HepG2 (cell line): ENCODE measurements around the gene ZDHHC8. TPM values are rescaled to one million over a fixed set of nuclear protein-coding genes. Genes with fewer than 3 reads are reported as not detected.

ENCODE experiments used
- ATAC-seq: fragments of 200-7000 bp; cut with Tn5 transposase; 3 replicates; pipeline ENCODE4 v1.9.1; 2020; ENCODE audit warnings: mild to moderate bottlenecking, moderate library complexity
- BruUV-seq: library from RNA; stranded (reverse); fragments of 400-500 nt; replicated peaks from 2 replicates; lab custom pipeline; 2021; lab: Mats Ljungman, UMichigan
- CTCF ChIA-PET: fragments of 300-600 bp; formaldehyde crosslinking; extraction: SDS; loops from one replicate; lab custom pipeline; 2021; ENCODE audit warnings: low total read pairs, inconsistent platforms, low intra/inter-chr PET ratio; lab: Yijun Ruan, JAX
- POLR2A ChIA-PET: fragments of 350-600 bp; sonication (Branson Sonifier 250); formaldehyde crosslinking; loops from one replicate; lab custom pipeline; 2020; ENCODE audit warnings: antibody characterized with exemption, inconsistent platforms; lab: Yijun Ruan, JAX
- DNase-seq: peaks from one replicate; pipeline ENCODE4 v3.0.0-alpha.2; 2015; ENCODE audit warnings: low spot score
- FAIRE-seq: peaks from 3 replicates; lab custom pipeline; 2011; peaks lifted over from hg19 to GRCh38; lab: Jason Lieb, UNC
- H2AFZ ChIP-seq: one replicate; pipeline ENCODE4 v1.6.1; 2011; ENCODE audit warnings: low read length, inconsistent platforms
- H3K27ac ChIP-seq: fragments of 300-600 bp; 3 replicates; pipeline ENCODE4 v1.8.0; 2011; ENCODE audit warnings: mixed run types, mild to moderate bottlenecking, mixed read lengths, low read length, inconsistent platforms; ENCODE audit not compliant: insufficient read depth; ENCODE audit errors: extremely low read length
- H3K27me3 ChIP-seq, 2 experiments: fragments of 200-600 bp in 1 of 2; 2 replicates in 1 of 2; 3 replicates in 1 of 2; pipeline versions ENCODE4 v1.6.0 to v1.8.0; 2011; ENCODE audit warnings: low read length in 2 of 2, mild to moderate bottlenecking in 2 of 2, moderate library complexity in 2 of 2, inconsistent platforms in 1 of 2; ENCODE audit not compliant: insufficient read depth in 2 of 2, control insufficient read depth in 1 of 2
- H3K36me3 ChIP-seq, 2 experiments: fragments of 200-600 bp in 1 of 2; replicated peaks in 1 of 2; 2 replicates in 1 of 2; 3 replicates in 1 of 2; pipeline versions ENCODE4 v1.5.1 to v1.8.0; 2011; ENCODE audit warnings: low read length in 2 of 2, inconsistent platforms in 1 of 2; ENCODE audit not compliant: insufficient read depth in 2 of 2, control insufficient read depth in 1 of 2
- H3K4me1 ChIP-seq: 2 replicates; pipeline ENCODE4 v1.5.1; 2012; ENCODE audit warnings: low read length, inconsistent platforms; ENCODE audit not compliant: insufficient read depth
- H3K4me2 ChIP-seq: 2 replicates; pipeline ENCODE4 v1.6.0; 2011; ENCODE audit warnings: low read depth, low read length, inconsistent platforms
- H3K4me3 ChIP-seq, 3 experiments: fragments of 200-600 bp in 1 of 3; sonication (generic), shearing (Covaris generic) in 1 of 3; replicated peaks in 1 of 3; 2 replicates each; pipeline ENCODE4 v1.5.1; 2011 to 2016; ENCODE audit warnings: low read length in 3 of 3, inconsistent platforms in 2 of 3, low read depth in 2 of 3, mild to moderate bottlenecking in 2 of 3, control low read depth in 1 of 3, mixed read lengths in 1 of 3; ENCODE audit not compliant: insufficient read depth in 1 of 3
- H3K79me2 ChIP-seq: one replicate; pipeline ENCODE4 v1.6.1; 2011; ENCODE audit warnings: low read length, inconsistent platforms; ENCODE audit not compliant: insufficient read depth
- H3K9ac ChIP-seq: 2 replicates; pipeline ENCODE4 v1.6.0; 2011; ENCODE audit warnings: mild to moderate bottlenecking, low read depth, low read length, inconsistent platforms; ENCODE audit not compliant: insufficient read depth
- H3K9me3 ChIP-seq: 2 replicates; pipeline ENCODE4 v1.5.1; 2012; ENCODE audit warnings: mild to moderate bottlenecking, low read length
- H4K20me1 ChIP-seq: 2 replicates; pipeline ENCODE4 v1.6.0; 2011; ENCODE audit warnings: inconsistent platforms, mild to moderate bottlenecking, low read length, moderate library complexity; ENCODE audit not compliant: insufficient read depth
- BRD4 ChIP-seq: sonication (generic); formaldehyde crosslinking; IDR thresholded peaks from 2 replicates; pipeline ENCODE4 v1.4.0; 2020; ENCODE audit warnings: missing genetic modification reagents
- DNMT1 ChIP-seq: sonication (generic); formaldehyde crosslinking; IDR thresholded peaks from 2 replicates; pipeline ENCODE4 v1.5.1; 2020; ENCODE audit warnings: mild to moderate bottlenecking, missing genetic modification reagents
- IKZF1 ChIP-seq: fragments of 450-650 bp; IDR thresholded peaks from 2 replicates; pipeline ENCODE4 v1.7.1; 2016
- JARID2 ChIP-seq: sonication (generic); formaldehyde crosslinking; IDR thresholded peaks from 2 replicates; pipeline ENCODE4 v1.8.1; 2023; ENCODE audit warnings: missing genetic modification reagents, inconsistent platforms; ENCODE audit not compliant: insufficient replicate concordance
- KDM6A ChIP-seq: IDR thresholded peaks from 2 replicates; pipeline ENCODE4 v1.6.1; 2016; ENCODE audit warnings: low read depth
- MTA3 ChIP-seq: sonication (generic); formaldehyde crosslinking; IDR thresholded peaks from 2 replicates; pipeline ENCODE4 v1.4.0; 2020; ENCODE audit warnings: missing genetic modification reagents
- NKX3-1 ChIP-seq: sonication (generic); formaldehyde crosslinking; IDR thresholded peaks from 2 replicates; pipeline ENCODE4 v1.5.0; 2020; ENCODE audit warnings: missing genetic modification reagents
- PRMT3 ChIP-seq: sonication (generic); formaldehyde crosslinking; IDR thresholded peaks from 2 replicates; pipeline ENCODE4 v1.8.1; 2022; ENCODE audit warnings: low read depth, mild to moderate bottlenecking, moderate library complexity, missing genetic modification reagents, borderline replicate concordance
- RXRB ChIP-seq: IDR thresholded peaks from 2 replicates; pipeline ENCODE4 v1.6.1; 2016; ENCODE audit warnings: borderline replicate concordance, missing genetic modification reagents, missing compliant biosample characterization
- ZMYM2 ChIP-seq: sonication (generic); formaldehyde crosslinking; IDR thresholded peaks from 2 replicates; pipeline ENCODE4 v1.8.0; 2022; ENCODE audit warnings: mild to moderate bottlenecking, missing genetic modification reagents
- ZNF891 ChIP-seq: sonication (generic); formaldehyde crosslinking; IDR thresholded peaks from 2 replicates; pipeline ENCODE4 v1.5.0; 2020; ENCODE audit warnings: mild to moderate bottlenecking, missing genetic modification reagents
- ZSCAN29 ChIP-seq: sonication (generic); formaldehyde crosslinking; conservative IDR thresholded peaks from 2 replicates; pipeline ENCODE4 v1.4.0; 2020; ENCODE audit warnings: mild to moderate bottlenecking, missing genetic modification reagents
- WGBS: methylation state at CpG from one replicate; pipeline ENCODE4 v1.1.6; 2017; ENCODE audit warnings: low lambda C conversion rate; 5-methylcytosine and 5-hydroxymethylcytosine counted together
- in situ Hi-C: cut with HindIII; loops from 2 replicates; pipeline ENCODE4 v1.10.0; 2017; ENCODE audit warnings: low pct_unique_long_range_greater_than_20kb; ENCODE audit not compliant: extremely low pct_ligation_motif_present
- intact Hi-C: fragments of 100-400 bp; cut with micrococcal nuclease; formaldehyde crosslinking; loops from one replicate; pipeline ENCODE4 v1.10.0; 2022; ENCODE audit not compliant: unreplicated experiment
- polyA plus RNA-seq, 8 experiments: library from polyadenylated mRNA; depleted of rRNA in 3 of 8; stranded (reverse) in 7 of 8; unstranded in 1 of 8; fragments of >200 nt; fragmentation: Illumina TruSeq in 4 of 8; extraction: Trizol in 4 of 8; gene quantifications; 2 replicates each; pipeline versions ENCODE4 v1.2.1 to v1.2.3, GENCODE V29; 2011 to 2016; ENCODE audit warnings: low read depth in 4 of 8, missing spikeins in 1 of 8, mixed read lengths in 1 of 8; ENCODE audit not compliant: insufficient read depth in 1 of 8
- total RNA-seq, 5 experiments: library from RNA; depleted of rRNA; stranded (reverse); fragments of >200 nt; fragmentation: Illumina TruSeq; extraction: Trizol; gene quantifications; 2 replicates each; pipeline ENCODE4 v1.2.3, GENCODE V29; 2016; ENCODE audit warnings: low read depth in 1 of 5

Gene ZDHHC8
- total and polyA plus RNA-seq, 2 of the 13 experiments (the other 11 are each of a cell fraction or from before 2014, with no cell fraction given): 7.5 to 21.3 TPM

DNA sequence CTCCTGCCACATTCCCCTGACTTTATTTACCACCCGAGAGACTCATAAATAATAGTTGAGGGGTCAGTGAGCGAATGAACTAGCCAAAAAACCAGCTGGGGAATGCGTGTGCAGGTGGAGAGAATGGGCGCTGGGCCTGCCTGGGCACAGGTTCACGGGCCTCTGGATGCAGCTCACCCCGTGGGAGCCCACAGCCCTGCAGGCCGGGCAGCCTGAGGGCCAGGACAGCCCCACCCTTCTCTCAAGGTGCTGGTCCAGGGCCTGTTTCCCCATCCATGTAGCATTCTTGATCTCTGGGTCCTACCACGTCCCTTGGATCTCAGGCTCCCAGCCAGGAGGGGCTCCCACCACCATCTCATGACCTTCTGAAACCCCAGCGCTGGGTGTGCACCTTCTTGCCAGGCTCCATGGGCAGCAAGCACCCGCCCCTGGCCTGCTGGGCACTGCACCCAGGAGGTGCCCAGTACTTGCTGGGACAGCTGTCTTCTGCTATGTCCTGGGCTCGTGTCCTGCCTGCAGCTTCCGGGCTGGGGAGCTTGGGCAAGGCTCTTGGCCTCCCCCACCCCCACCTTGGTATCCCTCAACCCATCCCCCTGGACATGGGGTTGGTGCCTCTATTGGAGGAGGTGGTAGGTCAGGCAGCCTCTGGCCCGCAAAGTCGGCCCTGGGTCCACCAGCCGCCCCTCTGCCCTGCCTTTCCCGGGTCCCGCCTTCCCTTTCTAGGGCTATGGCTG is 62.3 kb downstream of the ZDHHC8 start:
- DNase-seq (no peak), FAIRE-seq (no peak), ATAC-seq (no peak)
- no peak overlapping the region for H3K27ac ChIP-seq
- BruUV-seq: no TSS peak
- peaks cover 18 to 82% of the 10 kb centered on the region in 2 experiments; a peak in 3 of 5 replicates for H3K27me3 ChIP-seq
- H3K4me3 ChIP-seq: no peak overlapping the region
- H3K9me3 ChIP-seq: no peaks in the 10 kb centered on the region
- no peak overlapping the region for H3K9ac ChIP-seq
- WGBS: no CpG with 5 or more reads among the region's 17 CpGs
- no peak overlapping the region for H2AFZ ChIP-seq
- no peaks in the 10 kb centered on the region for H4K20me1 ChIP-seq
- no peaks in the 10 kb centered on the region for H3K36me3 ChIP-seq
- intact Hi-C loops: no loop called here
- no peaks in the 10 kb centered on the region for H3K79me2 ChIP-seq
- TF ChIP-seq KDM6A (CRISPR knock-in tag) (no peak), ZMYM2 (CRISPR knock-in tag) (no peak), MTA3 (CRISPR knock-in tag) (no peak), DNMT1 (CRISPR knock-in tag) (no peak), ZNF891 (CRISPR knock-in tag) (no peak), ZSCAN29 (CRISPR knock-in tag) (no peak), RXRB (CRISPR knock-in tag) (no peak), NKX3-1 (CRISPR knock-in tag) (no peak), JARID2 (no peak), IKZF1 (no peak), PRMT3 (CRISPR knock-in tag) (no peak), BRD4 (CRISPR knock-in tag) (no peak)
- ChIA-PET CTCF (no interaction called here), POLR2A (no interaction called here)
- H3K4me1 ChIP-seq: no peaks in the 10 kb centered on the region
- in situ Hi-C loops: no loop called here
- no peak overlapping the region for H3K4me2 ChIP-seq
